Umbilical cord (tissue), 1 donor: ENCODE results near the gene TMEM185B. TPM values are rescaled to one million over a fixed set of nuclear protein-coding genes. Genes with fewer than 3 reads are reported as not detected.

Source experiments
- total RNA-seq: library from RNA; depleted of rRNA; stranded (reverse); fragments of >200 nt; gene quantifications from one replicate; pipeline ENCODE4 v1.2.3, GENCODE V29; 2014; ENCODE audit warnings: low replicate concordance; ENCODE audit not compliant: insufficient read depth

Gene TMEM185B
- total RNA-seq, 1 donor from 2014 or later, result 16.4 TPM

Other genes starting within 250 kb of the TMEM185B start
- 81.4 TPM for gene EPB41L5, start 210.3 kb downstream of the TMEM185B start, total RNA-seq
- gene RALB, start 29.5 kb upstream of the TMEM185B start, total RNA-seq, result 44.5 TPM
- 6.3 TPM for gene INHBB, start 122.7 kb upstream of the TMEM185B start, total RNA-seq